HG02759 (cell line): Measurements from ENCODE around the gene SCGB1D1.

ENCODE experiments used
- ATAC-seq: cut with Tn5 transposase; IDR thresholded peaks from one replicate; pipeline ENCODE4 v1.9.1; 2021; ENCODE audit warnings: mild to moderate bottlenecking, moderate library complexity; ENCODE audit not compliant: unreplicated experiment

Gene SCGB1D1

GRCh38 chr11:62190011-62190410, at the start of gene SCGB1D1:
SCGB1D1 (plus strand) TSS chr11:62190216; CDS start chr11:62190285, 69 bp downstream.
- no peak for ATAC-seq

GRCh38 chr11:62140304-62141110, 49.5 kb upstream of the SCGB1D1 start:
- no peak for ATAC-seq

- no peak for ATAC-seq
These were observed 48.6 kb upstream of the SCGB1D1 start for GRCh38 chr11:62141111-62142042.

GRCh38 chr11:62142043-62142375, 48.0 kb upstream of the SCGB1D1 start:
- no peak for ATAC-seq

- no peak for ATAC-seq
These were observed 47.1 kb upstream of the SCGB1D1 start for GRCh38 chr11:62142921-62143320.

GRCh38 chr11:62143727-62144126, 46.3 kb upstream of the SCGB1D1 start:
- ATAC-seq = no peak

GRCh38 chr11:62144641-62145255, 45.3 kb upstream of the SCGB1D1 start:
- ATAC-seq = no peak

GRCh38 chr11:62145261-62145871, 44.6 kb upstream of the SCGB1D1 start:
- ATAC-seq = no peak

GRCh38 chr11:62146476-62147200, 43.4 kb upstream of the SCGB1D1 start:
- no peak for ATAC-seq

- no peak for ATAC-seq
These were observed 42.5 kb upstream of the SCGB1D1 start for GRCh38 chr11:62147545-62147944.

- no peak for ATAC-seq
These were observed 41.6 kb upstream of the SCGB1D1 start for GRCh38 chr11:62148271-62148980.

GRCh38 chr11:62149986-62150886, 39.8 kb upstream of the SCGB1D1 start:
- no peak for ATAC-seq

- no peak for ATAC-seq
These were observed 38.9 kb upstream of the SCGB1D1 start for GRCh38 chr11:62150887-62151736.

- ATAC-seq = no peak
These were observed 38.3 kb upstream of the SCGB1D1 start for GRCh38 chr11:62151737-62152102.

GRCh38 chr11:62152245-62153086, 37.5 kb upstream of the SCGB1D1 start:
- ATAC-seq = no peak

- no peak for ATAC-seq
These were observed 37.0 kb upstream of the SCGB1D1 start for GRCh38 chr11:62153087-62153395.

GRCh38 chr11:62153617-62154016, 36.4 kb upstream of the SCGB1D1 start:
- no peak for ATAC-seq
